Measurements from ENCODE around the gene TECTB.

The TECTB gene

GRCh38 chr10:112304267-112304859 is 21.2 kb downstream of the TECTB start:
- H3K27ac ChIP-seq, result no peak overlapping the region

GRCh38 chr10:112307358-112308124 is 24.3 kb downstream of the TECTB start:
- DNase-seq (ENCODE audit: low read depth, low spot score), result no peak
- no peak overlapping the region for H3K27ac ChIP-seq

More at GRCh38 chr10:112304267-112304859, 21.2 kb downstream of the TECTB start:
- no peak for DNase-seq (ENCODE audit: low read depth, low spot score)

DNA sequence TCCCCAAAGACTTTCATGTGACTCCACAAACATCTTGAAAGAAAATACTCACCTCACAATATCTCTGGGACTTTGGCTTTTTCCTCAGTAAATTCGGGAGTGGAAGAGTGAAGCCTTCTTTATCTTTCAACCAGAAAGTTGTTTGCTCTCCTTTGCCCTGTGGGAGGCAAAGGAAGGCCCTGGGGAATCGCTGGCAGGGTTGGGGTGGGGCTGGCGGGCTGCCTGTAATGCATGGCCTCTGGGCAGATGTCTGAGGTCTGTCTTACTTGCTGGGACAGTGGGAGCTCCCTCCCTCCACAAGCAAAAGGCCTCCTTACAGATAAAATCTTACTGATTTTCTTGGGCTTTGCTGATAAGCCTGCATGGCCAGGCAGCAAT is 24.9 kb downstream of the TECTB start:
- no peak for DNase-seq (ENCODE audit: low read depth, low spot score)
- H3K27ac ChIP-seq, result no peak overlapping the region

DNA sequence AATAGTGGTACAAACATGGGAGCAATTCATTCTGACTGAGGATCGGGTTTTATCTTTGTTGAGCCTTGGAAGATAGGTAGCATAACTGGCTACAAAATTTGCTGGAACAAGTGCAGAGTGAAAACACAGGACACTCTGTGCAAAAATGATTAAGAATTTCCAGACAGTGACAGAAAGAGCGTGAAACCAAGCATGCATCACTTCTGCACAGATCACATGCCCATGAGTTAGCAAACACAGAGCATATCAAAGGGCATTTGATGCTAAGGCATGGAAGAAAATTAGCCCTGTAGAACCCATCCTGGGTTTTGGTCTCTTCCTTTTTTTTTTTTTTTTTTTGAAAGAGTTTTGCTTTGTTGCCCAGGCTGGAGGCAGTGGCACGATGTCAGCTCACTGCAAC is 28.3 kb downstream of the TECTB start:
- DNase-seq (ENCODE audit: low read depth, low spot score), result no peak
- no peak overlapping the region for H3K27ac ChIP-seq

DNA sequence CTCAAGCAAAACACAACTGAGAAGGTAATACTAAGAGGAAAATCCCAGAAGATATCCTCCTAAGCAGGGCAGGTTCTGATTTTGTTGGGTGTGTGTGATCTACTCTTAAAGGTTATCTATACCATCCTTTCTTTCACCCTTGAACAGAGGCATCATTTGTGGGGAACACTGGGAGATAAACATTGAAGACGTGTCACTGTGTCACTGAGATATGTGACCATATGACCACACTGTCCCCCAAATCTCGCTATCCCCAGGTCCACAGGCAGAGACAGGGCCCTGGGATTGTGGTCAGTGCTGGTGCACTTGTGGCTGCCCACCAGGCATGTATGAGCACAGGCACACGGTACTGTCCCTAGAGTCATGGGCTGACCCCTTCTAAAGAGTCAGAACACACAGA is 30.0 kb downstream of the TECTB start:
- H3K27ac ChIP-seq, result no peak overlapping the region

GRCh38 chr10:112313911-112314310 is 30.7 kb downstream of the TECTB start:
- no peak for DNase-seq (ENCODE audit: low read depth, low spot score)
- H3K27ac ChIP-seq, result no peak overlapping the region

More for the DNA sequence above, 30.0 kb downstream of the TECTB start:
- DNase-seq (ENCODE audit: low read depth, low spot score), result no peak

GRCh38 chr10:112314822-112315474 is 31.7 kb downstream of the TECTB start:
- no peak overlapping the region for H3K27ac ChIP-seq
- no peak for DNase-seq (ENCODE audit: low read depth, low spot score)

DNA sequence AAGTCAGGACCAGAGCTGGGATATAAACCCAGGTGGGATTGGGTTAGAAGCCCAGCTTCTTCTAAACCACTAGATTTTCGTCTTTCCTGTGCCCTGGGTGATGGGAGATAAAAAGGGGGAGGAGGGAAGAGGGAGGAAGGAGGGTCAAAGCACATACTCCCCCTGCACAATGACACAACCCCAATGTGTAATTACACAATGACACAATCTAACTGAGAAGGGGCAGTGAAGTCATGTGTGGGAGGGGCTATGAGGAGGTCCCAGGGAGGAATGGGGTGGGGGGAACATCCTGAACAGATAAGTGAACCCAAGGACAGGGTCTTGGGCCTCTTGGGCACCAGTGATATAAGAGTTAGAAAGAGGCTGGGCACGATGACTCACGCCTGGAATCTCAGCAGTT is 44.5 kb downstream of the TECTB start:
- H3K27ac ChIP-seq, result no peak overlapping the region
- no peak for DNase-seq (ENCODE audit: low read depth, low spot score)

DNA sequence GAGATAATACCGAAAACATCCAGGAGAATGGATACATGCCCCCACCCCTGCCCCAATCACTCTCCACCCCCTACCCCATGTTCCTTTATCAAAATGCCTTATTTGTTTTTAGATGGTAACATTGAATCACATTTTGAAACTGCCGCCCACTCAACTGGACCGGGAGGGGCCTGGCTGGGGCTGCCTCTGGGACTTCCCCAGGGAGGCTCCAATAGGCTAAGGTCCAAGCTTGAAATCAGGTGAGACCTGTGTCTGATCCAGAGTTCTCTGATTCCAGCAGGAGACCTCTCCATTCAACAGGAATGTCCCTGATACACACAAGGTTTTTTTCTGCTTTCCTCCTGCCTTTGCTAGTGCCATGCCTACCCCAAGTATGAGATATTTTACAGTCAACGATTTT is 47.0 kb downstream of the TECTB start:
- no peak overlapping the region for H3K27ac ChIP-seq
- no peak for DNase-seq (ENCODE audit: low read depth, low spot score)

DNA sequence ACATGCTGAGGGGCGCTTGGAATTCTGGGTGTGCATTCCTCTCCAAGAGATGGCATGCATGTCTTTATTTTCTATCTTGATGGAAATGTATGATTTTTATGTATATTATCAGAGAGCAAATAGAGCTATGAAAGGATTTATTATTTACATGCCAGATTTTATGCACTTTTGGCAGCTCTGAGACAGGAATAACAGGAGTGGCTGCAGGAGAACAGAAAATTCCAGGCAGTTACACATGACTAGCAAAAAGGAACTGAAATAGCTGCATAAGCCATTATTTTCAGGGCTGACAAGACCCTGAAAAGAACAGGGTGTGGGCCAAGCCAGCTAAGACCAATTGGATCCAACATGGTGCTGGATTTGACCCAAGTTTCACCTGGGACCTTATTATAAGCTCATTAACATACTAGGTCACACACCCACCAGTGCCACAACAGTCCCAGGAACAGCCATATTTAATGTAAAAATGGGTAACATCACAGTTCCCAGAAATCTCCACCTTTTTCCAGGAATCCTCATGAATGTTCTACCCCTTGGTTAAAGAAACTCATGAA is 47.5 kb downstream of the TECTB start:
- H3K27ac ChIP-seq, result no peak overlapping the region
- DNase-seq (ENCODE audit: low read depth, low spot score), result no peak

DNA sequence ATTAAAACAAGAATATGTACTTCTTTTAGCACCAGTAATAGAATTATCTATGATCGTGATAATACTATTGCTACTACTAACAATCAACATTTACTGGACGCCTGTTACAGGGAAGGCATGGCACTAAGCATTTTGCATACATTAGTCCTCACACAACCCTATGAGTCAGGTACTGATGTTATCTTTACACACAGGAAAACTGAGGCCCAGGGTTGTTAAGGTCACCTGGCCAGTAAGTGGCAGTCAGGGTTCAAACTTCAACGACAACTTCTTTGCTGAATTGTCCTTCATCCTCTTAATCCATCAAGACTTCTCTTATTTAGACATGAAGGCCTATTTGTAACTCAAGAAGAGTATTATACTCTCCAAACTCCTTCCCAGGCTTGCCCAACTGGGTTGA is 48.8 kb downstream of the TECTB start:
- no peak for DNase-seq (ENCODE audit: low read depth, low spot score)
- no peak overlapping the region for H3K27ac ChIP-seq

DNA sequence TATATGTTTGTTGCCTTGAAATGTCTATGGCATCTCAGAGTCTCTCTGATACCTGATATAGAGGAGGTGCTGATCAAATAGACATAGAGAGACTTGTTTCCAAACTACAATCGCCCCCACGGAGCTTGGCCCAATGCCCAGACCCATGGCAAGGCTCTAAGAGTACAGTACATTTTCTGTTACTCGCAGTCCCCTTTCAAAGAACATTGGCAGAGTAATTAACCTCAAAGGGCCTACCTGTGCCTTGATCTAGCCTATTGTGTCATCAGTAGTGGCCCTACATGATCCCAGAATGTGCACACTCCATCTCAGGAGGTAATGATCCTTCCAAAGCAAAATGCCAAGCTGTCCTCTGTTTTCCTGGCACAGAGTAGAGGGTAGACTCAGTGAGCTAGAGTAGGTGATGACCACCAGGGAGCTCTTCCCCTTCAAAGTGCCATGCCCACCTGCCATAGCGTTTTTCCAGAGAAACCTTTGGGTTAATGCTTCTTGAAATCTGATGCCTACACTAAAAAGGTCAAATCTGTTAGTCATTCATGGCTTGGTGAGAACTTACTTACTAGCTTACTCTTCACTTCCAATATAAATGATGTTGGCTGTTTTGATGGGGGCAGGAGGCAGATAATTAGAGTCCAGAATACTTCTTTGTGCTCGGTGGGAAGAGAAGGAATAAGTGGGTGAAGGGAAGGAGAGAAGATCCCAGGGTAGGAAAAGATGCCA is 49.5 kb downstream of the TECTB start:
- DNase-seq (ENCODE audit: low read depth, low spot score), result no peak

DNA sequence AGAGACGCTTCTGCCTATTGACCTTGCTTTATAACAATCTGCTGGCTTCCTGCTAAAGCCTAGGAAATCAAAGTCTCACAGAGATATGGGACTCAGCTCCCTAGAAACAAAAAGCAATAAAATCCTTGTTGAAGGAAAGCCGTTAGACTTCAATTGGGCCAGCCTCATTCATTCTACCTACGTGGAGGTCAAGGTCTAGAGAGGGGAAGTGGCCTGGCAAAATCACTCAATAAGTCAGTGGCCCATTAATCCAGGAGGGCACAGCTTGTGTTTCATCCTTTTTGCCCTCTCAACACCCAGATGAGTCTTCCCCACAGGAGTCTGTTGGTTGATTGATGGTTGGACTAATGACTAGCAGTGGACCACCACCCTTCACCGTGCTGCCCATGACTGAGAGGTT is 50.3 kb downstream of the TECTB start:
- no peak for DNase-seq (ENCODE audit: low read depth, low spot score)
- no peak overlapping the region for H3K27ac ChIP-seq

More for the DNA sequence above, 49.5 kb downstream of the TECTB start:
- no peak overlapping the region for H3K27ac ChIP-seq

DNA sequence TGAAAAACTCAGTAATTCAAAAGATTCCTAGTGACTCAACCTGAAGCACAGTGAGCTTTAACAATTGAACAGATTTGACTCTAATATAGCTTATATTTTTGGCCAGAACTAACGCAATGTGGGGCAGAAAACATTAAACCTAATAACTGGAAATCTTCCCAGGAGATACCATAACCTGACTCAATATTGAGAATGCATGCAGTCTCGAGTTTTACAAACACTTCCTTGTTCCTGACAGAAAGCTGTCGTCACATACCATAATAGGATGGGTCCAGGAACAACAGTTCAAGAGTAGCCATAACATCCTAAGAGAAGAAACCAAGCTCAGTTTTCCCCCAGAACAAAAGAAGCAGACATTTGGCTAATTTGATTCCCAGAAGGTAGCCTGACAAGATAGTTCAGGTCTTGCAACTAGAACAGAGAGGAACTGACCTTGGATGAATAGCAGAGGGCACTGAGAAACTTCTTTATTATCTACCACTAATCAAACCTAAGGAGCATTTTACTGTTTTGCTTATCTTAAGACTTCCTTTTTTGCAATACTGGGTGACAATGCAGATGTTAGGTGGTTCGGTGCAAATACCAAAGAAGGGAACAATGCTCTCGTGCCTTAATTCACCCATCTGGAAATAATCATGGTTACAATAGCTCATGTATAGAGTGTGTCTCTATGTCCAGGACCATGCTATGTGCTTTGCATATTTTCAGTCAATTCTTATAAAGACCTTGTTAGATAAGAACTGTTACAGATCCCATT is 52.1 kb downstream of the TECTB start:
- H3K27ac ChIP-seq, result no peak overlapping the region

GRCh38 chr10:112335868-112336265 is 52.7 kb downstream of the TECTB start:
- no peak overlapping the region for H3K27ac ChIP-seq
- DNase-seq (ENCODE audit: low read depth, low spot score), result no peak

More for the DNA sequence above, 52.1 kb downstream of the TECTB start:
- no peak for DNase-seq (ENCODE audit: low read depth, low spot score)

DNA sequence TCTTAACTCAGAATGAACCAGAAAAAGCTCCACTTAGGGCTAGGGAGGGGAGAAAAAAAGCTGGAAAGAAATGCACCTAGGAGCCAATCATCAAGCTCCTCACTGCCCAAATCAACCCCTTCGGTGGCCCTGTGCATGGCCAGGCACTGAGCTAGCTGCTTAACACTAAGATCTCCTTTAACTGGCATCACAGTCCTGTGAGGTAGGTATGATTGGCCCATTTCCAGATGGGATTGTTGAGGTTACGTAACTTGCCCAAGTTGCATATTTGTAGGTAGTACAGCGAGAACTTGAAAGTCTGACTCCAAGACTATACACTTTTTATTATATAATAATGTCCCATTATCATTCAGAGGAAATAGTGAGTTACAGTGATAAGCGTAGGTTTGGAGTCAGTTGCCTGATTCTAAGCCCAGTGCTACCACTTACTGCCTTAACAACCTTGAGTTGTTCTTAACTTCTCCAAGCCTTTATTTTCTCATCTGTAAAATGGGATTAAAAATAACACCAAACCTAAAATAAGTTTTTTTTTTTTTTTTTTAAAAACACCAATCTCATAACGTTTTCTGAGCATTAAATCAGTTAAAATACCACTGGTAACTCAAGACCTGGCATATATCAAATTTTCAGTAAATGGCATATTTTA is 53.5 kb downstream of the TECTB start:
- no peak for DNase-seq (ENCODE audit: low read depth, low spot score)
- H3K27ac ChIP-seq, result no peak overlapping the region

- H3K27ac ChIP-seq, result no peak overlapping the region
- DNase-seq (ENCODE audit: low read depth, low spot score), result no peak
Observed at GRCh38 chr10:112338957-112339356, 55.8 kb downstream of the TECTB start.

GRCh38 chr10:112340601-112341000 is 57.4 kb downstream of the TECTB start:
- no peak overlapping the region for H3K27ac ChIP-seq
- DNase-seq (ENCODE audit: low read depth, low spot score), result no peak

DNA sequence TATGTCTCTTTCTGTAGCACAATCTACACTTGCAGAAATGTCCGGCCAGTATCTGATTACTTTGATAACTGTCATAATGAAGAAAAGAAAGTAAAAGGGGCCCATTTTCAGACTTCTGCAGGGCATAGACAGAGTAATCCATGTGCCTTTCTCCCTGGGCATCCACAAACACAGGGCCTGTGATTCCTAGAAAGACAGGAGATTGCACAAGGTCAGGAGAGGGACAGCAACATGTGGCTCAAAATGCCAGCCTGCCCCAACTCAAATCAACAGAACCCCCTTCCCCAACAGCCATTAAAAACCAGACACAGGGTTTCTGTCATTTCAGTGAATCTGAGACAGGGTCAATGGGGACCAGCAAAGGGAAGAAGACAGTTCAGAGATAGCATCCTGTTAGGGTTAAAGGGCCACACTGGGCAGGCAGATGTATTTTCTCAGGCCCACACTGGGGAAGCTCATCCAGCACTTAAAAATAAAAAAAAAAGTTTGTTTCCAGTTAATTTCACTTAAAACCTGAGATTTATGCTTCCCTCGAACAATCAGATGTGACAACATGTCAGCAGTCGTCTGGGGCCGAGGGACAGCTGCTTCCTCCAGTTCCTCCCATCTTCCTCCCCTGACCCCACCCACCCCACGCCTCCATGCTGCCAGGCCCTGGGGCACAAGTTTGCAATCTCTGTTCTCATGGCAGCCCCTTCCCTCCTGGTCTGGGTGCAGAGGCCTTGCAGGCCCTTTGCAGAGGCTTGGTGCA is 60.0 kb downstream of the TECTB start:
- DNase-seq (ENCODE audit: low read depth, low spot score), result no peak
- H3K27ac ChIP-seq, result no peak overlapping the region

Measured in epithelial cell of prostate (primary cell).